OCI-LY7 (cell line): ENCODE data around the gene KRT81.

Experiments
- CTCF ChIP-seq: fragments of 200-600 bp; sonication (generic); conservative IDR thresholded peaks from 2 replicates; pipeline ENCODE4 v1.5.1; 2014; ENCODE audit warnings: mild to moderate bottlenecking, antibody characterized with exemption, low read length, moderate library complexity, mixed read lengths
- EZH2phosphoT487 ChIP-seq: fragments of 200-600 bp; sonication (generic); IDR thresholded peaks from 2 replicates; pipeline ENCODE4 v1.6.1; 2018; ENCODE audit warnings: low read depth, borderline replicate concordance, mild to moderate bottlenecking, mixed run types, antibody characterized with exemption, low read length, moderate library complexity, mixed read lengths

- no peak for TF ChIP-seq CTCF
- no peak for TF ChIP-seq EZH2phosphoT487
Observed at GRCh38 chr12:52236386-52237050, 54.8 kb downstream of the KRT81 start.
